ENCODE measurements around the gene RAB40C.

Gene RAB40C

GRCh38 chr16:559021-559380 lies 30.9 kb upstream of the RAB40C start:
- DNase-seq (ENCODE audit: low read depth, low spot score), result no peak

- DNase-seq (ENCODE audit: low read depth, low spot score), result no peak
Observed at GRCh38 chr16:559411-560203, 30.3 kb upstream of the RAB40C start.

GRCh38 chr16:560204-560700 lies 29.6 kb upstream of the RAB40C start, which contains the start of gene PRR35:
TSS of gene PRR35 (plus strand) at chr16:560394. CDS start at chr16:563295, 2,901 bp downstream.
- no peak for DNase-seq (ENCODE audit: low read depth, low spot score)

GRCh38 chr16:560701-561412 lies 29.0 kb upstream of the RAB40C start:
- DNase-seq (ENCODE audit: low read depth, low spot score), result no peak

GRCh38 chr16:561413-561794 lies 28.5 kb upstream of the RAB40C start:
- no peak for DNase-seq (ENCODE audit: low read depth, low spot score)

GRCh38 chr16:561957-562938 lies 27.6 kb upstream of the RAB40C start:
- DNase-seq (ENCODE audit: low read depth, low spot score), result no peak

GRCh38 chr16:563072-563644 lies 26.7 kb upstream of the RAB40C start:
- DNase-seq (ENCODE audit: low read depth, low spot score), result no peak

GRCh38 chr16:564690-565418 lies 25.0 kb upstream of the RAB40C start:
- DNase-seq (ENCODE audit: low read depth, low spot score), result no peak

- no peak for DNase-seq (ENCODE audit: low read depth, low spot score)
Observed at GRCh38 chr16:565419-566330, 24.2 kb upstream of the RAB40C start.

- no peak for DNase-seq (ENCODE audit: low read depth, low spot score)
Observed at GRCh38 chr16:566475-567372, 23.1 kb upstream of the RAB40C start, which contains the start of gene NHLRC4. TSS of gene NHLRC4 (plus strand) at chr16:567005. CDS start at chr16:568048, 1,043 bp downstream.

GRCh38 chr16:567373-568256 lies 22.3 kb upstream of the RAB40C start:
- no peak for DNase-seq (ENCODE audit: low read depth, low spot score)

- DNase-seq (ENCODE audit: low read depth, low spot score), result no peak
Observed at GRCh38 chr16:568401-569258, 21.2 kb upstream of the RAB40C start.

- DNase-seq (ENCODE audit: low read depth, low spot score), result peak; percentile 23
Observed at GRCh38 chr16:569445-570254, 20.2 kb upstream of the RAB40C start, which contains the start of gene PIGQ. TSS of gene PIGQ (plus strand) at chr16:569968. CDS start at chr16:574075, 4,107 bp downstream.

- DNase-seq (ENCODE audit: low read depth, low spot score), result no peak
Observed at GRCh38 chr16:572865-573650, 16.8 kb upstream of the RAB40C start.

Measured in activated CD4-positive, CD25-positive, alpha-beta regulatory T cell treated with anti-CD3 and anti-CD28 coated beads, Interleukin-2, amount 50 U/mL, for 16 hours (primary cell).